Myocyte (in vitro differentiated cells): ENCODE measurements around the gene RBFOX1. TPM values are rescaled to one million over a fixed set of nuclear protein-coding genes. Genes with fewer than 3 reads are reported as not detected.
A peak's percentile ranks its signal among the peaks of the same experiment; 100 is the strongest.

Source experiments
- DNase-seq: peaks from one replicate; pipeline ENCODE4 v3.0.0-alpha.2; 2012; ENCODE audit warnings: low read depth
- total RNA-seq: library from RNA; depleted of rRNA; stranded (reverse); fragments of >200 nt; gene quantifications from 2 replicates; pipeline ENCODE4 v1.2.3, GENCODE V29; 2014

The RBFOX1 gene
- total RNA-seq, 1 donor from 2014 or later = 58.7 TPM

- DNase-seq = no peak
Measured at GRCh38 chr16:7653746-7654461, 321.3 kb downstream of the RBFOX1 start.

DNA sequence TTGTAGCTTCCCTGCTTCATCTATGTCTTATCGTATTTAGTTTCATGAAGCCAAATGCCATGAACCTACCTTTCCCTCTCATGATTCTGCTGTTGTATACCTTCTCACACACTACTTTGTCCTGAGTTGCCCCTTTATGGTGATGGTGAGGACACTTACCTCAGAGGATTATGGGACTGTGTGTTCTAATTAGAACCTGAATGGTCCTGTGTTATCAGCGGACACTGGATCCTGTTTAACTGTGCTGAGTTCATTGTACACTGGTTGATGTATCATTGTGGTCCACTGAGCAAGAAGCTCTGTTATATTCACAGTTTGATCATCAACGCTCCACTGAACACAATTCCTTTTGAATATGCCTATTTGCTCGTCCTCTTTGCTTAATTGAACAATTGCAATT is 343.0 kb downstream of the RBFOX1 start:
- DNase-seq = no peak

GRCh38 chr16:7680296-7680695 is 347.7 kb downstream of the RBFOX1 start:
- DNase-seq = no peak

GRCh38 chr16:7688811-7689210 is 356.2 kb downstream of the RBFOX1 start:
- DNase-seq = peak; percentile 3

GRCh38 chr16:7689234-7689633 is 356.6 kb downstream of the RBFOX1 start:
- DNase-seq = no peak

DNA sequence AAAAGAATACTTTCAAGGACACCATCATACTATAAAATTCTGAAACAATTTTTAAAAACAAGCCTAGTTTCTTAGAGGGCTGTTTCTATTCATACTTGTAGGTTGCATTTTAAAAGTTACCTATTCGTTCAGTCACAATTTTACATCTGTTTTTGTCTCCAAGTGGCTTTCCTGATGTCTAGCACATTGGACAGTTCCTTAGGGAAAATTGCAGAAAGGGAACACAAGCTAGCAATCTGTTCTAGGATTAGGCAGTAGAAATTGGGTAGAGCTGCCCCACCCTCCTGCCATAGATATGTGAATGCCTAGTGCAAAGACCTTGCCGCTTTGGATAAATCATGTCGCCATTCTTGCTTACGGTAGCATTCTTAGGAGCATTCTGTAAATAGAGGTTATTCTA is 358.9 kb downstream of the RBFOX1 start:
- DNase-seq = peak; percentile 4

DNA sequence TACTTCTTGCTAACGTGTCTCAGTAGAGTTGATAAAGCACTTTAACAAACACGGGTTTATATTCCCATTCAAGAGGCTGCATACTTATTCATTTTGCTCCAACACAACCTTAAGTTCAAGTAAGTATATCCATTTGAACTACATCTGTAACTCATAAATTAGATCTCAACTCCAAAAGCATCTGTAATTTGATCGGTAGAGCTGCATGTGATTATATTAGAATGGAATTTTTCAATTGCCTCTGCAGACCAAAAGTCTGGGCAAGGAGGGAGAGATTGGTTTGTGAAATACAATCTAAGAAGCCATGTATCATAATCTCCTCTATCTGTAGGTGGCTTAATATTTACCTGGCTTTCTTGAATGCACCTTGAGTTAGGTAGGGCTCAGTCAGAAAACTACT is 371.0 kb downstream of the RBFOX1 start:
- DNase-seq = peak; percentile 6

DNA sequence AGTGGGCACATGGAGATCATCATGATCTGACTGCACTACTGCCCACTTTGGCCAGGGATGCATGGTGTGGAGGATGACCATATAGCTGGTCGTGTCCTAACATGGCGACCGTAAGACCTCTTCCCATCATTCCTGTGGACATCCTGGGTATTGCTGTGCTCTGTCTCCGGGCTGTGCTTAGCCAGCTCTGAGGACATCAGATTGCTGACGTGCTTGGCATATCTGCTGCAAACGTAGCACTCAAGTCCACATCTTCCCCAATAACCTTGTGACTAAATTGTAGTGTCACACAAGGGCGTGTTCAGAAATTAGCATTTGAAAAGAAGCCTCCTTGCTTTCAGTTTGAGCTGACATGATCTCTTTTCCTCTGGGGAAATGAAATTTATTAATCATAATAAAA is 373.2 kb downstream of the RBFOX1 start:
- no peak for DNase-seq

- DNase-seq = no peak
Measured at GRCh38 chr16:7709186-7709585, 376.5 kb downstream of the RBFOX1 start.

GRCh38 chr16:7713244-7713643 is 380.6 kb downstream of the RBFOX1 start:
- DNase-seq = peak; percentile 7

- no peak for DNase-seq
Measured at GRCh38 chr16:7714775-7715174, 382.1 kb downstream of the RBFOX1 start.

DNA sequence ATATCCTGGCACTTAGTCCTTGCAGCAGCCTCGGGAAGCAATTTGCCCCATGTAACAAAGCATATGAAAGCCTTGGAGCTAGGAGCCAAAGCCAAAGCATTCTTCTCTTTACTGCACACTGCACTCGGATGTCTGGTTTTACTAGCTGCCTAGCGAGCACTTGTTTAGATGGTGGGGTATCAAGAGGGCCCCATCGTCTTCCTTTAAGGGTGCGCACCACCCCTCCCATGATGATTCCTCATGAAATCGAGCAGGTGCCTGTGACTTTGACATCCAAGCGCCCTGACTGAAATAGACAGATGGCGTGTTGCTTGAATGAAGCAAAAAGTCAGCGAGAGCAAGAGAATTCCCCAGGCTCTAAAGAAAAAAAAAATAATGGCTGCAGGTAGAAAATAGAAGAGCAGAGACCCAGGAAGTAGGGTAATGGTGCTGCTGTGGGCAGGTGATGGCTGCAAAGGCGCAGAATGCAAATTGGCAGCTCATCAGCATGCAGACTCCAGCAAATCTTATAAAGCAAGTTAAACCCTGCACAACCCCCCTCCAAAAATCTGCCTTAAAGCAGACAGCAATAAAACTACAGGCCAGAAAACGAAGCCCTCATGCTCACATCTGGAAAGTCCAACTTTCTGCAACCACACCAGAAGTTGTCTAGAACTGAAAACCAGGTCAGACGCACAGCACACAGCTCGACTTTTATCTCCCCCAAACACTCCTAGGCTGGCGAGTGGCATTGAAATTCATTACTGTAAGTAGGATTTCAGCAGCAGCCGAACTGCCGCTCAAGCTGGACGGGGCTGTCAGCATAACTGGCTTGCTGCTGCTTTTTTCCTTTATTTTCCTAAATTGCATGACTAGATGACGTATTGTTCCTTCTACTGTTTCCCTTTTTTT is 384.3 kb downstream of the RBFOX1 start:
- DNase-seq = peak; percentile 18

DNA sequence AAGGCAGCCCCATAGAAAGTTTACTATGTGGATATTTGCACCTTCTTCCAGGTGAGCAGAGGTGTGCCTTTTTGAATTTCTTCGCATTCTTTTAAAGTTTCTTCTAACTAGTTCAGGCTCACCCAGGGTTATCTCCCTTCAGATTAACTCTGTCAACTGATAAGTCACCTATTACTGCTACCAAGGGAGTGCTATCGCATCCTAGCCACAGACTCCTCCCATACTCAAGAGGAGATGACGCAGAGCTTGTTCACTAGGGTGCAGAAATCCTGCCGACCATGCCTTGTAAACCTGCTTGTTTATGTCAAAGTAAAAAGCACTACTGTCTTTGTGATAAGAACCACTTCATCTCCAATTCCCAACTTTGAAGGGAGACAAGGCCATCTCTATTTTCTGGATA is 390.1 kb downstream of the RBFOX1 start:
- DNase-seq = no peak

- DNase-seq = no peak
Measured at GRCh38 chr16:7731141-7731540, 398.5 kb downstream of the RBFOX1 start.

DNA sequence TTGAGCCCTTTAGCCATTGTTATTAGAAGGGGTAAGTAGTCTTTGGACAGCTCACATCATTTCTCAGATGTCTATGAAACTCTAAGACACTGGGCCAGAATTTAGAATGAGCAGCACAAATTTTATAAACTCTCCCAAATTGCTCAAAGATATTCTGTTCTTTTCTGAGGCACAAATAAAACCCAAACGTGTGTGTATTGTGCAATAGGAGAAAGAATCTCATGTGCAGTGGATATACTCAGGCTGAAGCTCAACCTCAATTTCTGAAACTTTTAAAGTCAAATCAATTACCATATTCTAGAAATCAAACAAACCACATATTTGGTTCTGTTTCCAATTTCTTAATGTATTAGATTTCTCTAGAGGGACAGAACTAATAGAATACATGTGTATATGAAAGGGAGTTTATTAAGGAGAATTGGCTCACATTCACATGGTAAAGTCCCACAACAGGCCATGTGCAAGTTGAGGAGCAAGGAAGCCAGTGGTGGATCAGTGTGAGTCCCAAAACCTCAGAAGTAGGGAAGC is 403.6 kb downstream of the RBFOX1 start:
- no peak for DNase-seq

DNA sequence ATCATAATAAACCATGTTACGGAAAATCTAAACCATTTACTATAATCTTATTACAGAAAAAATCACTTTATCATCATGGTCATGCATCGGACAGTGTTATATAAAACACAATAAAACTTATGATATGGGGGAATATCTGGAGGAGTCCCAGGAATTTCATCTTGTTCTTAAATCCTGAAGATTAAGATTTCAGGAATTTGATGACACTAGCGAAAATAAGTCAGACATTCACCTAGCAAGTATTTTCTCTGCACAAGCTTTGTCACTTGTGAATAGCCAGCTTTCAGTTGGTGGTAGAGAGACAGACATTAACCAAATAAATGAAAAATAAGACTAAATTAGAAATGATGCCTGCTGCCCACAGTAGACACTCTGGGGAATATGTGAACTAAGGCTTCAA is 410.0 kb downstream of the RBFOX1 start:
- no peak for DNase-seq

- no peak for DNase-seq
Measured at GRCh38 chr16:7744546-7745264, 412.1 kb downstream of the RBFOX1 start.

GRCh38 chr16:7745276-7745675 is 412.6 kb downstream of the RBFOX1 start:
- DNase-seq = no peak

GRCh38 chr16:7746941-7747340 is 414.3 kb downstream of the RBFOX1 start:
- DNase-seq = no peak

- DNase-seq = no peak
Measured at GRCh38 chr16:7748522-7748921, 415.9 kb downstream of the RBFOX1 start.

DNA sequence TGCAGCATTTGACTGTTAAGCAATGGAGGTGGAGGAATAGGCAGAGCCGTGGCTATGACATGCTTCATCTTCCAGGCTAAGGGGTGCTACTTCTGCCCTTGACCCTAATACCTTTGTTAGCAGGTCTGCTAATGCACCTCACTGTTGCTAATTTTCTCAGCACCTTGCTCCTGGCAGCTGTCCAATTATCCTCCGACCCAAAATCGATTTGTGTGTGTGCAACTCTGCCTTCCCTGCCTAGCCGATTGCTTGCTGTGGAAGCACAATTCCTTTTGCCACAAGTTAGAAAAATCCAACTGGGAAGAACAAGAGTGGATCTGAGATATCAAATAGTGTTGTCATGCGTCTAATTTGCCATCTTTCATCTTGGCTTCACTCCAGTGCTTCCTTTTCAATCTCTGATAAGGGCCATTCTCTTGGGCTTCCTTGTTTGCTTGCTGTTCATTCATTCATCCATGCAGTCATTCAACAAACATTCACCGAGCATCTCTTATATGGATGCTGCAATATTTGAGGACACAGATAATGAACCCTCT is 422.8 kb downstream of the RBFOX1 start:
- DNase-seq = no peak
